Fibroblast of lung (primary cell): ENCODE data around the gene TXK.

Experiments
- CTCF ChIP-seq, 2 donors: IDR thresholded peaks in 1 of 2; conservative IDR thresholded peaks in 1 of 2; 1 replicate in 1 of 2; 2 replicates in 1 of 2; pipeline ENCODE4 v1.5.1; 2011 to 2012; ENCODE audit warnings: low read length in 2 of 2, control low read depth in 1 of 2, inconsistent platforms in 1 of 2, low read depth in 1 of 2, mild to moderate bottlenecking in 1 of 2
- EZH2 ChIP-seq: IDR thresholded peaks from 2 replicates; pipeline ENCODE4 v1.5.1; 2012; ENCODE audit warnings: low read length, control low read depth, mild to moderate bottlenecking; ENCODE audit errors: missing control alignments

- TF ChIP-seq EZH2 (no peak), CTCF (conservative IDR thresholded peaks at IDR 0.05 in 1 of 2, IDR thresholded peaks at IDR 0.05 in 1 of 2; ENCODE audit: low read depth in 1 of 2, low read length in 2 of 2) (no peak)
These were observed 62.9 kb downstream of the TXK start for GRCh38 chr4:48071191-48071590.
